ENCODE data around the gene LY9.

GRCh38 chr1:160874935-160875334 is 79.0 kb downstream of the LY9 start:
- TF ChIP-seq CTCF (IDR thresholded peaks at IDR 0.05), result no peak
- TF ChIP-seq POLR2A (IDR thresholded peaks at IDR 0.05), result no peak

Measured in right lobe of liver (tissue), 4 donors.